ENCODE measurements around the gene TRIO. TPM values are rescaled to one million over a fixed set of nuclear protein-coding genes. Genes with fewer than 3 reads are reported as not detected.
A peak's percentile ranks its signal among the peaks of the same experiment; 100 is the strongest.

Gene TRIO
- total and polyA plus RNA-seq, 11 donors: 35.2 to 99.1 (median 58.4) TPM

DNA sequence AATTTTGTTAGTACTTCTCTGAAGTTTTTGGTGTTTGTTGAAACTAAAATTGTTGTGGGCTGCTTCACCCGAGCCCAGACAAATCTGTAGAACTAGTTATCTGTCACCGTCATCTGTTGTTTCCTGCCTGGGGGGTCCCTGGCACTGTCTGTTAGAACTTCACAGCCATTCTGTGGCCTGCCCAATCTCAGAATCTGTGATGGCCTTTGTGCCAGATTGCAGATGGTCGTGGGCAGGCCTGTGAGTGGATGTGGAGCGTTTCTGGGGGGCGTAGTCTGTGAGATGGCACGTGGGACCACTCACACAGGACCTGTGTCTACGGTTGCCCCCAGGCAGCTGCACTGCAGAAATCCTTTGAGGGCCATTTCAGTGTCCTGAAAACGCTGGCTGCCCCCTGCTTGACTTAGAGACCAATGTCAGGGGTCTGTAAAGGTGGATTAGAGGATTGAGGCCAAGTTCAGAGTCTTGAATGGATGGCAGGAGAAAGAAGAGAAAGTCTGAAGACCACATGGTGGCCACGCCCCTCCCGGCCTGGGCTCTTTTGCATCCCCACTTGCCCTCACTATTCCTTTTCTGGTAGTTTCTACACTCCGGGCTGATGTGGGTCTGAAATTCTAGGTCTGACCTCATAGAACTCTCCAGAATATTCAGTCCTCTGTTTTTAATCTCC lies 38.3 kb downstream of the TRIO start:
- Histone ChIP-seq H3K9me3 (no peaks in the 10 kb centered on the region), H3K4me3 (no peak overlapping the region), H3K4me1 (peaks cover 9 to 78% (median 58%) of the 10 kb centered on the region in 12 donors), H3K27me3 (no peaks in the 10 kb centered on the region), H3K27ac (peak overlapping the region in 1 of 12 donors; percentile 90), H3K36me3 (no peaks in the 10 kb centered on the region)
- 83 to 88% (median 85%) methylated on average over 10 to 11 of the region's 11 CpGs for WGBS, 4 donors
- TF ChIP-seq, protein P1, sequence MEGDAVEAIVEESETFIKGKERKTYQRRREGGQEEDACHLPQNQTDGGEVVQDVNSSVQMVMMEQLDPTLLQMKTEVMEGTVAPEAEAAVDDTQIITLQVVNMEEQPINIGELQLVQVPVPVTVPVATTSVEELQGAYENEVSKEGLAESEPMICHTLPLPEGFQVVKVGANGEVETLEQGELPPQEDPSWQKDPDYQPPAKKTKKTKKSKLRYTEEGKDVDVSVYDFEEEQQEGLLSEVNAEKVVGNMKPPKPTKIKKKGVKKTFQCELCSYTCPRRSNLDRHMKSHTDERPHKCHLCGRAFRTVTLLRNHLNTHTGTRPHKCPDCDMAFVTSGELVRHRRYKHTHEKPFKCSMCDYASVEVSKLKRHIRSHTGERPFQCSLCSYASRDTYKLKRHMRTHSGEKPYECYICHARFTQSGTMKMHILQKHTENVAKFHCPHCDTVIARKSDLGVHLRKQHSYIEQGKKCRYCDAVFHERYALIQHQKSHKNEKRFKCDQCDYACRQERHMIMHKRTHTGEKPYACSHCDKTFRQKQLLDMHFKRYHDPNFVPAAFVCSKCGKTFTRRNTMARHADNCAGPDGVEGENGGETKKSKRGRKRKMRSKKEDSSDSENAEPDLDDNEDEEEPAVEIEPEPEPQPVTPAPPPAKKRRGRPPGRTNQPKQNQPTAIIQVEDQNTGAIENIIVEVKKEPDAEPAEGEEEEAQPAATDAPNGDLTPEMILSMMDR (IDR thresholded peaks at IDR 0.05): no peak
- no peak for ATAC-seq
- no peak for DNase-seq
- intact Hi-C loops (cut with DNase I): loop anchor here in 3 of 10 donors (5.0 kb wide), 1 partner anchor 34 kb away; no protein-coding TSS in a partner anchor

DNA sequence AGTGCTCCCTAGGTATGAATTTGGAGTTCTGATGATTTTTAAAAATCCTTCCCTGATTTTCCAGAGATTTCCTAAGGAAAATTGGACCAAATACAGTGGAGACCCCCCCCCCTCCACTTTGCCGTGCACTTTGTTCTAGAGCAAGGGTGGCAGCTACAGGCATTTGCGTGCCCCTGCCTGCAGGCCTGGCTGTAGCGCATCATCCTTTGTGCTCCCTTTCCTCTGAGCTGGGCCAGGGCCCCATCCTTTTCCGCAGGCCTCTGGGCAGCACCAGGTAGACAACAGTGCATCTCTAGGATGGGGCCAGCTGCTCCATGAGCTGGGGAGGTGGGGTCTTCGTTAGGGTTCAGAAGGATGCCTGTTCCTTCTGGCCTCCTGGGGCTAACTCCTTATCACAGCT lies 39.6 kb downstream of the TRIO start:
- ATAC-seq (no peak), DNase-seq (no peak)
- H3K36me3 ChIP-seq: no peaks in the 10 kb centered on the region
- WGBS, 4 donors: 70 to 77% (median 74%) methylated on average over 5 of the region's 5 CpGs
- H3K27ac ChIP-seq: peak overlapping the region in 10 of 12 donors; percentile 39 to 90 (median 66)
- intact Hi-C loops (cut with DNase I): loop anchor here in 4 of 10 donors (2.0 to 5.0 kb wide), 2 partner anchors 35 to 38 kb away; no protein-coding TSS in a partner anchor
- H3K4me3 ChIP-seq: no peak overlapping the region
- H3K27me3 ChIP-seq: no peaks in the 10 kb centered on the region
- no peaks in the 10 kb centered on the region for H3K9me3 ChIP-seq
- TF ChIP-seq, protein P1 (IDR thresholded peaks at IDR 0.05): no peak
- TF ChIP-seq POLR2A (IDR thresholded peaks at IDR 0.05): no peak
- H3K4me1 ChIP-seq: peaks cover 13 to 86% (median 64%) of the 10 kb centered on the region in 12 donors

DNA sequence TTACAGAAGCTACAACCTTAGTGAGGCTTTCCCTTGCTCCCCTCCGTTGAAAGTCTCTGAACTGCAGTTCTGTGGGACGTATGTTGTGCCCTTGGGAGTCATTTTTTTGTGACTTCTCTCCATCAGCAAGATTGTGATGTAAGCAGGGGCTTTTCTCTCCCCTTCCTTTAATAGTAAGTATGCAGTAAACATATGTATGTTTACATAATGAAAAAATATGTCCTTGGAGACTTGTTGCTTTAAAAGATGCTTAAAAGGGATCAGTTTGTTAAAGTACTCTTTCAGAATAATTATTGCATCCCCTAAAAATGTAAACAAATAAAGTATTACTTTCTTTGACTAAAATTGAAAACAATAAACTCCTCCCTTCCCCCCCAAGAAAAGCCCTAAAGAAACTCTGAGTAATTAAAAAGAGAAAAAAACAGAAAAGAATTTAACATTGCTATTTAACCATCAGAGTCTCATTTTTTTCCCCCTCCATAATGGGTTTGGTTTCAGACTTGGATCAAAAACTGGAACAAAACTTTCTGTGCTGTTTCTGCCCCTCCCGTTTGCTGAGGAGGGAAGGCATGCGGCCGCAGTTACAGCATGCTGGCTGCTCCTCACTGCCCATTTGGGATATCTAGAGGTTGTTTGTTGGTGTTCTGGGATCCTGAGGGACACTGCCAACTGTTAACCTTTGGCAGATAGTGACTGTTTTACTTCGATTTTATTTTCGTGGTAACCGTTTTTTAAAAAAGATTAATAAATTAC lies 40.2 kb downstream of the TRIO start:
- 28 to 32% (median 31%) methylated on average over 8 of the region's 8 CpGs for WGBS, 4 donors
- no peaks in the 10 kb centered on the region for H3K36me3 ChIP-seq
- H3K27me3 ChIP-seq: no peaks in the 10 kb centered on the region
- peak overlapping the region; percentile 2 to 90 (median 65) for H3K27ac ChIP-seq
- no peaks in the 10 kb centered on the region for H3K9me3 ChIP-seq
- peak in 3 of 5 donors; percentile 41 to 61 (median 47) for DNase-seq
- H3K4me3 ChIP-seq: peak overlapping the region in 3 of 12 donors; percentile 11 to 26 (median 24)
- peak; percentile 50 to 79 (median 65) for ATAC-seq
- TF ChIP-seq, protein P1 (IDR thresholded peaks at IDR 0.05): no peak
- TF ChIP-seq POLR2A (IDR thresholded peaks at IDR 0.05): no peak
- peaks cover 19 to 86% (median 64%) of the 10 kb centered on the region in 12 donors for H3K4me1 ChIP-seq
- intact Hi-C loops (cut with DNase I): loop anchor here in 4 of 10 donors (2.0 to 5.0 kb wide), 2 partner anchors 36 to 39 kb away; no protein-coding TSS in a partner anchor

DNA sequence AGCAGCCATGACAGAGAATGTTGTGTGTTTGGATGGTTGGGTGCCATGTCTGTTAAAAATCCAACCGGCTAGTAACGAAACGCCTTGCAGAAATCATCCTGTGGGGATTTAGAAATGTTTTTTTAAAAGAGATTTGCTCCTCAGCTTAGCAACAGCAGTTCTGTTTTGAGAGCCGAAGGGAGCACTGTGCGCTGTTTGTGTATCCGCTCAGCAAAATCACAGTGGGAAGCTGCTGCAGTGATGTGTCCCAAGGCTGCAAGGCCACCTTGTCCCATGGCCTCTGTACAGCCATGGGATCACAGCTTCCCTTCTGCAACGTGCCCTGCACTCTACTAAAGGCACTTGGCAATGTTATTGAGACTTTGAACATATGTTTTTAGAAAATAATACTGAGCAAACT lies 40.9 kb downstream of the TRIO start:
- no peaks in the 10 kb centered on the region for H3K27me3 ChIP-seq
- ATAC-seq: peak; percentile 44 to 60 (median 58)
- peak overlapping the region; percentile 2 to 90 (median 65) for H3K27ac ChIP-seq
- peaks cover 20 to 84% (median 62%) of the 10 kb centered on the region in 12 donors for H3K4me1 ChIP-seq
- intact Hi-C loops (cut with DNase I): loop anchor here in 3 of 10 donors (5.0 kb wide), 1 partner anchor 37 kb away; no protein-coding TSS in a partner anchor
- peak in 1 of 5 donors; percentile 41 for DNase-seq
- peak overlapping the region in 3 of 12 donors; percentile 11 to 26 (median 24) for H3K4me3 ChIP-seq
- H3K9me3 ChIP-seq: no peaks in the 10 kb centered on the region
- WGBS, 4 donors: 60 to 73% (median 71%) methylated on average over 7 of the region's 7 CpGs
- no peaks in the 10 kb centered on the region for H3K36me3 ChIP-seq
- TF ChIP-seq POLR2A (IDR thresholded peaks at IDR 0.05): no peak
- TF ChIP-seq, protein P1 (IDR thresholded peaks at IDR 0.05): no peak
